Measurements from ENCODE around the gene CHEK1.

CHEK1 gene

DNA sequence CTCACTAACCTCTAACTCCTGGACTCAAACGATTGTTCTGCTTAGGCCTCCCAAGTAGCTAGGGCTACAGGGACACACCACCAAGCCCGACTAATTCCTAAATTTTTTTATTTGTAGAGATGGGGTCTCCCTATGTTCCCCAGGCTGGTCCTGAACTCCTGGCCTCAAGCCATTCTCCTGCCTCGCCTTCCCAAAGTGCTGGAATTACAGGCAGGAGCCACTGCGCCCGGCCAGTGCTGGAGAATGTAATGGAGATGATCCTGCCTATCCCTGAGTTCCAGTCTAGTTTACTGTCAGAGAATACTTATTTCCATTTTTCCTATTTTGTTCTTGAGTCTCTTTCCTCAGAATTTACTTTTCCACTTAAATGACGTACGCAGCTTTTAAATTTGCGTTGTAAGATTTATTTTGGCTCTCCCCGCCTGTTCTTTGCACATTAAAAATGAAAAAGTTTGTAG, at the start of gene CHEK1:
Gene CHEK1 (plus strand): TSS at position 408 of the 458 bp plus-strand sequence. CDS start 1,606 bp downstream, outside the sequence.
- TF ChIP-seq, protein P1, sequence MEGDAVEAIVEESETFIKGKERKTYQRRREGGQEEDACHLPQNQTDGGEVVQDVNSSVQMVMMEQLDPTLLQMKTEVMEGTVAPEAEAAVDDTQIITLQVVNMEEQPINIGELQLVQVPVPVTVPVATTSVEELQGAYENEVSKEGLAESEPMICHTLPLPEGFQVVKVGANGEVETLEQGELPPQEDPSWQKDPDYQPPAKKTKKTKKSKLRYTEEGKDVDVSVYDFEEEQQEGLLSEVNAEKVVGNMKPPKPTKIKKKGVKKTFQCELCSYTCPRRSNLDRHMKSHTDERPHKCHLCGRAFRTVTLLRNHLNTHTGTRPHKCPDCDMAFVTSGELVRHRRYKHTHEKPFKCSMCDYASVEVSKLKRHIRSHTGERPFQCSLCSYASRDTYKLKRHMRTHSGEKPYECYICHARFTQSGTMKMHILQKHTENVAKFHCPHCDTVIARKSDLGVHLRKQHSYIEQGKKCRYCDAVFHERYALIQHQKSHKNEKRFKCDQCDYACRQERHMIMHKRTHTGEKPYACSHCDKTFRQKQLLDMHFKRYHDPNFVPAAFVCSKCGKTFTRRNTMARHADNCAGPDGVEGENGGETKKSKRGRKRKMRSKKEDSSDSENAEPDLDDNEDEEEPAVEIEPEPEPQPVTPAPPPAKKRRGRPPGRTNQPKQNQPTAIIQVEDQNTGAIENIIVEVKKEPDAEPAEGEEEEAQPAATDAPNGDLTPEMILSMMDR (IDR thresholded peaks at IDR 0.05) = no peak

DNA sequence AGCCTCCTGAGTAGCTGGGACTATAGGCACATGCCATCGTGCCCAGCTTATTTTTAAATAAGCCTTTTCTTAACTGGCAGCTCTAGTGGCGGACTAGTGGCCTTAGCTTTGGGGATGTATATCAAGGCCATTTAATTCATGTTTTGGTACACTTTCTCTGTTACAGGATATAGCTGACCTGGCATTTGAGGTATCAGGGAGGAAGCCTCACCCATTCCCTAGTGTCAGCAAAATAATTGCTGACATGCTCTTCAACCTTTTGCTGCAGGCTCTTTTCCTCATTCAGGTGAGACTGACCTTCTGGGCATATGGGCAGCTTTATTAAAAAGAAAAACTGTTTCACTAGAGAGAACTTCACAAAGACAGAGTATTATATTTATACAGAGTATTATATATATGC, 46.2 kb upstream of the CHEK1 start:
- TF ChIP-seq, protein P1 (IDR thresholded peaks at IDR 0.05) = no peak

DNA sequence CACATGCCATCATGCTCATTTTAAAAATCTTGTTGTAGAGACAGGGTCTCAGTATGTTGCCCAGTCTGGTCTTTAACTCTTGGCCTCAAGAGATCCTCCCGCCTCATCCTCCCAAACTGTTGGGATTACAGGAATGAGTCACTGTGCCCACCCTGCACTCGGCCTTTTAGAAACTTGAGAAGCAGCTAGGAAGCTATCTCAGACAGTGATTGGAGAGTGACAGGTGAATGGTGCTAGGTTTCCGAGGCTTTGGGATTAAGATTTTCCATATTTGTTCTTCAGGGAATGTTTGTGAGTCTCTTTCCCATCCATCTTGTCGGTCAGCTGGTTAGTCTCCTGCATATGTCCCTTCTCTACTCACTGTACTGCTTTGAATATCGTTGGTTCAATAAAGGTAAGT, 45.2 kb upstream of the CHEK1 start:
- TF ChIP-seq, protein P1 (IDR thresholded peaks at IDR 0.05) = no peak

DNA sequence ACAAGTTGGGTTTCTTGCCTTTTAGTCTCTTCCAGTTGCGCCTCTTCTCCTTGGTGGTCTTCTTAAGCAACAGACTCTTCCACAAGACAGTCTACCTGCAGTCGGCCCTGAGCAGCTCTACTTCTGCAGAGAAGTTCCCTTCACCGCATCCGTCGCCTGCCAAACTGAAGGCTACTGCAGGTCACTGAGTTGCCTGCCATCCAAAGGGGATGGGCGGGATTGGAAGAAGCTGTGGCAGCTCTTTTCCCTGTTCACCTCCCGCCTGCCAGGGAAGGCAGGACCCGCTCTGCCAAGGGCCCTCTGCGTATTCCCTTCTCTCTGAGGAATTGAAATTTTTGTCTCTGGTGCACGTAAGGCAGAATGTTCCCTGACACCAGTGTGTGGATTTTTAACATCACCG, 41.5 kb upstream of the CHEK1 start:
- TF ChIP-seq, protein P1 (IDR thresholded peaks at IDR 0.05) = no peak

DNA sequence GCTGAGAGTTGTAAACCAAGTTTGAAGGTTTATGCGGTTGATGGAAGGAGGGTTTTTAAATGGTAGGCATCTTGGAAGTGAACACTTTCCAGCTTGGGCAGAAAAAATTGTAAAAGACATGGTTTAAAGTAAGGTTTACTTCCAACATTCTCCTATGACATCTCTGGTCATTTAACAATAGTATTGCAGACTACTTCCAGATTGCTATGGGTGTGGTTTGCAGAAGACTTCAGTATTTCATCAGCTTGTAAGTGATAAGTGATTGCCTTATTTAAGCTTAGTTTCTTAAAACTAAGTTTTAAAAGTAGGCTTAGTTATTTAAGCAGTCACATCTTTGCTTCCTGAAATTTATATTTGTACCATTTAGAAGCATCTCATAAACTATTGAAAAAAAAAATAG, 39.5 kb upstream of the CHEK1 start:
- TF ChIP-seq, protein P1 (IDR thresholded peaks at IDR 0.05) = no peak

DNA sequence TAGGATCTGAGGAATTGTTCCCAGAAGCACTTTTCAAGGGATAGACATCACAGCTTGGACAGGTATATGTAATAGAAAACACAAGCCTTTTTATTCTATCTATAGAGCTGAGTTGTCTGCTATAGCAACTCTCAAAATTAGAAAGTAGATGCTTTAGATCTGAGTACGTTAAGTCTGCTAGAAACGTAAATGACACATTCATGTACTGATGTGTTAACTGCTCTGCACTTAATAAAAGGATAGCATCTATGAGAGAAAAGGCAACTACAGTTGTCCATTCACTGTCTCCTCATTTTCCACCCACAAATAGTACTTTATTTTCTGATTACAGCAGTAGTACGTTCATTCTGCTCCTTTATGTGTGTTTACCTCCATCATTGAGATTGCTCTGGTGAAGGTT, 38.3 kb upstream of the CHEK1 start:
- TF ChIP-seq, protein P1 (IDR thresholded peaks at IDR 0.05) = no peak

DNA sequence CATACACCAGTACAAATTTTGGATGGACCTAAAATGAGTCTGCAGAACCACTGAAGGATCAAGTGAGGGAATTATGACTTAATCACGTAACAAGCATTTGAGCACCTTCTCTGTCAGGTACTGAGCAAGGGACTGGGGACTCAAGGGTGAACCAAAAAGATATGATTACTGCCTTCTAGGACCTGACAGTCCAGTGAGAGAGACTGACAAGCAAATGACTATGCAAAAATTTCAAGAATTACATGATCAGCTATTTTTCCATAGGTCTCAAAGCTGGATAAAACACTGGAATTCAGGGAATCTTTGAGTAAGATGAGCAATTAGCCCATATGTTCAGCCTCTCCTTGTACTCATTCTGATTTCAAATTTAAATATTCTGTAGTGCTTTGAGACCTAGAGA, 37.5 kb upstream of the CHEK1 start:
- TF ChIP-seq, protein P1 (IDR thresholded peaks at IDR 0.05) = no peak

DNA sequence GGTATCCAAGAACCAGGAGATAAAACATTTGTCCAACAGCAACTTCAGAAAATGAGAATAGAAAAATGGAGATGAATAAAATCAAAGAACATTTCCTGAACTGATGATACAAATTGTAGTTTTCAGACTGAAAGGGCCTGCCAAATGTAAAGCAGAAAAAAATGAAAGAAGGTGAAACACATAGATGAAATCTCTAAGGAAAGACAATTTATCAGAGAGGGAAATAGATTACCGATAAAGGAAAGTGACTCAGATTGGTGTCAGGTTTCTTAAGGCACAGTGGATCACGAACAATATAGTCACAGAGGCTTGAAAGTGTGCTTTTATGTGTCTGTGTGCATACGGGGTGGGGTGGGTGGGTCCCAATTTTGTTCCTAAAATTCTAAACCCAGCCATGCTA, 36.5 kb upstream of the CHEK1 start:
- TF ChIP-seq, protein P1 (IDR thresholded peaks at IDR 0.05) = no peak

All from LNCAP (cell line).